Gastrocnemius medialis (tissue), 4 donors: ENCODE results near the gene TMEM213.

Experiments used
- CTCF ChIP-seq, 5 experiments: fragments of 450-650 bp in 3 of 5; fragments of 200-600 bp in 2 of 5; sonication (generic) in 2 of 5; IDR thresholded peaks in 4 of 5; conservative IDR thresholded peaks in 1 of 5; 1 replicate in 4 of 5; 2 replicates in 1 of 5; pipeline ENCODE4 v1.5.1; 2016 to 2019; ENCODE audit warnings: antibody characterized with exemption in 5 of 5, mild to moderate bottlenecking in 3 of 5, moderate library complexity in 3 of 5
- POLR2A ChIP-seq, 2 donors: fragments of 450-650 bp; IDR thresholded peaks; one replicate each; pipeline ENCODE4 v1.6.1; 2017; ENCODE audit warnings: antibody characterized with exemption in 2 of 2, mild to moderate bottlenecking in 2 of 2, moderate library complexity in 2 of 2

- TF ChIP-seq CTCF (IDR thresholded peaks at IDR 0.05 in 4 of 5, conservative IDR thresholded peaks at IDR 0.05 in 1 of 5) (no peak), POLR2A (IDR thresholded peaks at IDR 0.05) (no peak)
These were observed 47.9 kb downstream of the TMEM213 start for GRCh38 chr7:138845711-138846110.
